ENCODE results near the gene MYOG. TPM values are rescaled to one million over a fixed set of nuclear protein-coding genes. Genes with fewer than 3 reads are reported as not detected.
A peak's percentile ranks its signal among the peaks of the same experiment; 100 is the strongest.

Gene MYOG
- total RNA-seq, 2 experiments from 2014 or later = not detected

DNA sequence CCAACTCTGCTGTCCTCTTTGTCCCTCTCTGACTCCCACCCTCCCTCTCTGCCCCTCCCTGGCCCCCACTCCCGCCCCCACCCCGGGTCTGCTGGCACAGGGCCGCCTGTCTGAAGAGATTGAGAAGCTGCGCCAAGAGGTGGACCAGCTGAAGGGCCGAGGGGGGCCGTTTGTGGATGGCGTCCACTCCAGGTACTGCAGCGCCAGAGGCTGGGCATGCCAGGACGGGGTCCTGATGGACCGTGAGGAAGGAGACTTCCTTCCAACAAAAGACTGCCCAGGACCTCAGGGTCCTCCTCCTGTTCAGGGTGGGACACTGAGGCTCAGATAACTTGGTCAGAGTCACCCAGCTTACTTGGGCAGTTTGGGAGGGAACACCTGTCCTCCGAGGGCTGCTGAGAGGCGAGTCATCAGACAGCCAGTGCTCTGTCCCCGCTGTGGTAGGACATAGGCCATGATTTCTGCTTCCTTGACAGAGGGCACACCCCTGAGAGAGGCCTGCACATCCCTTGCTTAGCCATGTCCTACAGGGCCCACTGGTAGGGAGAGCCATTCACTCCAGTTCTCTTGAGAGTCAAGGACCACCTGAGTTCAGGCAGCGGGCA, 36.1 kb downstream of the MYOG start:
- CTCF ChIA-PET = interaction anchor here (1.0 kb wide), 1 partner anchor 167 kb away, joined by 3 read pairs; no protein-coding TSS in a partner anchor
- peaks cover 9% of the 10 kb centered on the region for H3K36me3 Mint-ChIP-seq (ENCODE audit: low read depth)
- peaks cover 9% of the 10 kb centered on the region for H3K27me3 Mint-ChIP-seq
- peaks cover 3% of the 10 kb centered on the region for H3K4me1 Mint-ChIP-seq
- DNase-seq = no peak
- H3K27ac Mint-ChIP-seq = no peak overlapping the region
- POLR2A ChIA-PET = no interaction called here
- H3K9me3 Mint-ChIP-seq (ENCODE audit: low read depth) = no peaks in the 10 kb centered on the region
- ATAC-seq = no peak
- intact Hi-C loops (cut with DNase I, micrococcal nuclease) = no loop called here
- H3K4me3 Mint-ChIP-seq = no peak overlapping the region

DNA sequence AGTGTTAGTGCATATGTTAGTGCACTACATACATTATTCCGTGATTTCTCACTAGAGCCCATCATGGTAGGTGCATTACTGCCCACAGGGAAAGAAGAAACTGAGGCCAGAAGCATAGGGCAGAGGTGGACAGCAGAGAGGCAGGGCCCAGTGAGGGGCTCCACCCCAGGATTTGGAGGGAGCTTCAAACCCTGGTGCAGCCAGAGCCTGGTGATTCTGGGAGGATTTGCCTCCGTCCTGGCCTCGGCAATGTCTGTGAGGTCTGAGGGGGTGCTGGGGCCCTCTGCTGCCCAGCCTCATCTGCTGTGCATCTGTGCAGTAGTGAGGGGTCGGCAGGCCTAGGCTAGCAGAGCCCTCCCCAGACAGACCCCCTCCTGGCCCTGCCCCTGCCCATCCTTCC, 36.7 kb downstream of the MYOG start:
- no peak overlapping the region for H3K4me3 Mint-ChIP-seq
- intact Hi-C loops (cut with DNase I, micrococcal nuclease) = no loop called here
- H3K36me3 Mint-ChIP-seq (ENCODE audit: low read depth) = peaks cover 11% of the 10 kb centered on the region
- DNase-seq (no peak), ATAC-seq (no peak)
- CTCF ChIA-PET = interaction anchor here (1.0 kb wide), 1 partner anchor 167 kb away, joined by 3 read pairs; no protein-coding TSS in a partner anchor
- no peaks in the 10 kb centered on the region for H3K9me3 Mint-ChIP-seq (ENCODE audit: low read depth)
- H3K27me3 Mint-ChIP-seq = peaks cover 9% of the 10 kb centered on the region
- H3K27ac Mint-ChIP-seq = no peak overlapping the region
- POLR2A ChIA-PET = no interaction called here
- H3K4me1 Mint-ChIP-seq = peaks cover 3% of the 10 kb centered on the region

DNA sequence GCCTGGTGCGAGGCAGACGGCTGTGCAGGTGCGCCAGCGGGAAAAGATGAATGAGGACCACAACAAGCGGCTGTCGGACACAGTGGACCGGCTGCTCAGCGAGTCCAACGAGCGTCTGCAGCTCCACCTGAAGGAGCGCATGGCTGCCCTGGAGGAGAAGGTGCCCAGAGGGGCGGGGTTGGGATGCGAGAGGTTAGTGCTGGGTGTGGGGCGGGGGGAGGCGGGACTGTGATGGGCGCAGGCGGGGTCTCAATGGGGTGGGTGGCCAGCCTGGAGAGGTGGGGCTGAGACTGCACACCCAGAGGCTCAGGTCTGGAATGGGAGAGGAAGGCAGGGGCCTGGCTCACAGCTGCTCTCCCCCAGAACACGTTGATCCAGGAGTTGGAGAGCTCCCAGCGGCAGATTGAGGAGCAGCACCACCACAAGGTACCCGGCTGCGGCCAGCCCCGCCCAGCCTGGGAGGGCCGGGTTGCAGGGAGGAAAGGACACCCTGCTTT, 37.2 kb downstream of the MYOG start:
- intact Hi-C loops (cut with DNase I, micrococcal nuclease) = no loop called here
- CTCF ChIA-PET = no interaction called here
- ATAC-seq (no peak), DNase-seq (no peak)
- Mint-ChIP-seq H3K36me3 (ENCODE audit: low read depth) (peaks cover 11% of the 10 kb centered on the region), H3K27me3 (peaks cover 9% of the 10 kb centered on the region), H3K27ac (no peak overlapping the region), H3K4me3 (no peak overlapping the region), H3K9me3 (ENCODE audit: low read depth) (no peaks in the 10 kb centered on the region), H3K4me1 (peaks cover 3% of the 10 kb centered on the region)
- POLR2A ChIA-PET = no interaction called here

DNA sequence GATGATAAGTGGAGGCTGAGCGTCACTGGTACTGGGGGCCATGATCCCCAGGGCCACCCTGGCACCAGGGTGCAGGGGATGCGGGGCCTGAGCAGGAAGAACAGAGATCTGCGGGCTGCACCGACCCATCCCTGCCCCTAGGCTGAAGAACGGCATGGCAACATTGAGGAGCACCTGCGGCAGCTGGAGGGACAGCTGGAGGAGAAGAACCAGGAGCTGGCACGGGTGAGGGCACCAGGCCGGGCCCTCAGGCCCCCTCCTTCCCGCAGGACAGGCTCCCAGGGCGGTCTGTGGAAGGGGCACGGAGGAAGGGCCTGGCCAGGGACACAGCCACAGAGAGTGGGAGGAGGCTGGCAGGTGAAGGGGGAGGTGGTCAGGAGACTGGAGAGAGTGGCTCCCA, 37.7 kb downstream of the MYOG start:
- no peak for DNase-seq
- H3K27ac Mint-ChIP-seq = no peak overlapping the region
- peaks cover 11% of the 10 kb centered on the region for H3K36me3 Mint-ChIP-seq (ENCODE audit: low read depth)
- no peak overlapping the region for H3K4me3 Mint-ChIP-seq
- H3K27me3 Mint-ChIP-seq = peaks cover 9% of the 10 kb centered on the region
- H3K9me3 Mint-ChIP-seq (ENCODE audit: low read depth) = no peaks in the 10 kb centered on the region
- no peak for ATAC-seq
- POLR2A ChIA-PET = no interaction called here
- H3K4me1 Mint-ChIP-seq = peaks cover 3% of the 10 kb centered on the region
- intact Hi-C loops (cut with DNase I, micrococcal nuclease) = no loop called here
- CTCF ChIA-PET = no interaction called here

DNA sequence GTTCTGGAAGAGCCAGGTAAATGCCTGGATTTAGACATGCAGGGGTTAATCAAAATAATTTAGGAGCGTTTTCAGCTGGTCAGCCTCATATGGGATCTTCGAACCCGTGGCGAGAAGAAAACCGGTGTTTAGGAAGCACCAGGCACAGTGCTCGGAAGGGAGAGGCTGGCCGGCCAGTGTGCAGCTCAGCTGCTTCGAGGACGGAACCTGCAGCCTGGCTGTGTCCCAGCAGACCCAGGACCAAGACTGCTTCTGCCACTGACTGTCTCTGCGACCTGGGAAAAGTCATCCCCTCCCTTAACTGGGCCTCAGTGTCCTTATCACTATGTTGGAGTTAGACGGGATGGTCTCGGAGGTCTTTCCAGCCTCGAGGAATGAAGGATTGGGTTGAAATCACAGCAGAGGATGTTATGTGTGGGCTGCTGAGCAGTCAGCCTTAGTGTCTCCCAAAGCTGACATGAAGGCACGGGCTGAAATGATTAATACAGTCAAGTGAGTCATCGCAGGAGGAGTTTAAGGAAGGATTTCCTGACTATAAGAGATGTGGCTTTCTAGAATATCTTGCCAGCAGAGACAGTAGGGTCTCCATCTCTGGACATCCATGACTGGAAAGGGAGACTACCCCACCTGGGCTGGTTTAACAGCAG, 38.7 kb downstream of the MYOG start:
- DNase-seq = no peak
- peaks cover 11% of the 10 kb centered on the region for H3K36me3 Mint-ChIP-seq (ENCODE audit: low read depth)

DNA sequence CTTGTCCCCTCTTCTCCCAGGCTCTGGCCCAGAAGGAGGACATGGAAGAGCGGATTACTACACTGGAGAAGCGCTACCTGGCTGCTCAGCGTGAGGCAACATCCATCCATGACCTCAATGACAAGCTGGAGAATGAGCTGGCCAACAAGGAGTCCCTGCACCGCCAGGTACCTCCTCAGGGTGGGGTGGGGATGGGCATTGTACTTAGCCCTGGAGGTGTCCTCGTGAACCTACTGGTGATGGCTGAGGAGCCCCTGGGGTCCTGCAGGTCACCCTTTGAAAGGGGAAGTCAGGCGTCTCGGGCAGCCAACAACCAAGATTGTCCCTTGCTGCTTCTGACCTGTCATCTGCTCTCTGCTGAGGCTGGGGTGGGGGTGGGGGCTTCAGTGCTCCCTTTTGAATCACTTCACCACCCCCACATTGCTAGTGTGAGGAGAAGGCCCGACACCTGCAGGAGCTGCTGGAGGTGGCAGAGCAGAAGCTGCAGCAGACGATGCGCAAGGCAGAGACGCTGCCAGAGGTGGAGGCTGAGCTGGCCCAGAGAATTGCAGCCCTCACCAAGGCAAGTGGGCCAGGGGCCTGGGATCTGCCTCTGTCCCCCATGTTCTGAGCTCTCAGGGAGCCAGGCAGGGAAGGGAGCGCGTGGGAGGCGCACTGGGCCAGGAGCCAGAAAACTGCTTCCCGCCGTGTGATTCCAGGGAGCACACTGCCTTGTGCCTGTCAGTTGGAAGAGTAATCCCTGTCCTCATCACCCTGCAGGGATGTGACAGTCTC, 39.8 kb downstream of the MYOG start:
- Mint-ChIP-seq H3K27me3 (peaks cover 2% of the 10 kb centered on the region), H3K27ac (no peak overlapping the region), H3K4me1 (peaks cover 3% of the 10 kb centered on the region), H3K36me3 (ENCODE audit: low read depth) (peaks cover 11% of the 10 kb centered on the region), H3K9me3 (ENCODE audit: low read depth) (no peaks in the 10 kb centered on the region), H3K4me3 (no peak overlapping the region)
- no peak for ATAC-seq
- intact Hi-C loops (cut with DNase I, micrococcal nuclease) = no loop called here
- no peak for DNase-seq
- ChIA-PET CTCF (interaction anchor here (0.5 to 1.4 kb wide), 5 partner anchors 11 to 1047 kb away, joined by 3 to 7 read pairs (median 3); no protein-coding TSS in a partner anchor), POLR2A (no interaction called here)

More for the DNA sequence above, 38.7 kb downstream of the MYOG start:
- intact Hi-C loops (cut with DNase I, micrococcal nuclease) = no loop called here
- H3K27me3 Mint-ChIP-seq = peaks cover 7% of the 10 kb centered on the region
- H3K4me3 Mint-ChIP-seq = no peak overlapping the region
- POLR2A ChIA-PET = interaction anchor here (0.9 kb wide), 1 partner anchor 11 kb away, joined by 3 read pairs; no protein-coding TSS in a partner anchor
- peak; percentile 76 for ATAC-seq
- CTCF ChIA-PET = interaction anchor here (0.6 to 1.4 kb wide), 2 partner anchors 21 to 169 kb away, joined by 3 to 7 read pairs; partner anchors contain the start of gene PPFIA4
- H3K4me1 Mint-ChIP-seq = peaks cover 3% of the 10 kb centered on the region
- no peaks in the 10 kb centered on the region for H3K9me3 Mint-ChIP-seq (ENCODE audit: low read depth)
- H3K27ac Mint-ChIP-seq = no peak overlapping the region

DNA sequence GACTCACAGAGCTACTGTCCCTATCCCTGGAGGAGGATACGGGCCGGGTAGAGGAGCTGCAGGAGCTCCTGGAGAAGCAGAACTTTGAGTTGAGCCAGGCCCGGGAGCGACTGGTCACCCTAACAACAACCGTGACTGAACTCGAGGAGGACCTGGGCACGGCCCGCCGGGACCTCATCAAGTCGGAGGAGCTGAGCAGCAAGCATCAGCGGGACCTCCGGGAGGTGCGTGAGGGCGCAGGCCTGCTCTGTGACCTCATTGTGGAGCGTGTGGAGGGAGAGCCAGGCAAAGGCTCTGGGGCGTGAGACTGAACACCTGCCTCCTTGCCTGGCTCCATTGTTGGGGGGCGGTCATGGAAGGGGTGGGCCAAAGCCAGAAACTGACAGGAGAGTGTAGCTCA, 40.5 kb downstream of the MYOG start:
- Mint-ChIP-seq H3K9me3 (ENCODE audit: low read depth) (no peaks in the 10 kb centered on the region), H3K4me1 (peaks cover 3% of the 10 kb centered on the region), H3K36me3 (ENCODE audit: low read depth) (peaks cover 11% of the 10 kb centered on the region), H3K4me3 (no peak overlapping the region), H3K27me3 (peaks cover under 1% of the 10 kb centered on the region), H3K27ac (no peak overlapping the region)
- no peak for DNase-seq
- CTCF ChIA-PET = interaction anchor here (0.8 kb wide), 1 partner anchor 362 kb away, joined by 3 read pairs; no protein-coding TSS in a partner anchor
- no peak for ATAC-seq
- intact Hi-C loops (cut with DNase I, micrococcal nuclease) = no loop called here
- POLR2A ChIA-PET = no interaction called here

DNA sequence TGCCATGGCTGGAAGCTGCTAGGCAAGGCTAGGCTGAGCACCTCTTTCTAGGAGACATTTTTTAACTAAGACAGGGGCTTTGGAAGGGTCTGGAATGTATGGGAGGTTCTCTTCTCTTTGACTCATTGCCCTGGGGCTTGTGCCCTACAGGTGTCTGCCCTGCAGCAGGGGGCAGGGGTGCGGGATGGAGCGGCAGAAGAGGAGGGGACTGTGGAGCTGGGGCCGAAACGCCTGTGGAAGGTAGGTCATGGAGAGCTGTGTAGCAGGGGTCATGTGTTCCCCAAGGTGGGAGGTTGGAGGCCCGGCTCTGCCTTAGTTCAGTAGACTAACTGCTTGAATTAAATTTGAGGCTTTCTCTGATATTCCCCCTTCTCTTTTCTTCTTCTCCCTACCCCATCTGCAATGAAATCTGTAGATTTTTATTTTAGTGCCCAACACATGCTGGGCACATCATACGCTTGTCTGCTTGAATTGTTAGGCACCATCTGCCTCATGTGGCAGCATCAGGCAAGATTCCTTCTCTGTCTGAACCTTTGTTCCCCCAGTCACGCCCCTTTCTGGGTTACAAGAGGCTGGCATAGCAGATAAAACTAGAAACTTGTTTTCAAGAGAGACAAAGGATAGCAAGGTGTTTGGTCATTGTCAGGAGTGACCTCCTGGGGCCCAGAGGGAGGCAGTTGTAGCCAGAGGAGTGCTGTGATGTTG, 41.1 kb downstream of the MYOG start:
- Mint-ChIP-seq H3K4me3 (no peak overlapping the region), H3K27ac (no peak overlapping the region), H3K9me3 (ENCODE audit: low read depth) (no peaks in the 10 kb centered on the region), H3K4me1 (peaks cover 3% of the 10 kb centered on the region), H3K36me3 (ENCODE audit: low read depth) (peaks cover 11% of the 10 kb centered on the region), H3K27me3 (no peaks in the 10 kb centered on the region)
- intact Hi-C loops (cut with DNase I, micrococcal nuclease) = loop anchor here in 1 of 2 experiments (5.0 kb wide), 1 partner anchor 298 kb away; no protein-coding TSS in a partner anchor
- ChIA-PET POLR2A (no interaction called here), CTCF (interaction anchor here (0.6 to 0.8 kb wide), 2 partner anchors 19 to 362 kb away, joined by 3 to 4 read pairs; no protein-coding TSS in a partner anchor)
- ATAC-seq (no peak), DNase-seq (no peak)

DNA sequence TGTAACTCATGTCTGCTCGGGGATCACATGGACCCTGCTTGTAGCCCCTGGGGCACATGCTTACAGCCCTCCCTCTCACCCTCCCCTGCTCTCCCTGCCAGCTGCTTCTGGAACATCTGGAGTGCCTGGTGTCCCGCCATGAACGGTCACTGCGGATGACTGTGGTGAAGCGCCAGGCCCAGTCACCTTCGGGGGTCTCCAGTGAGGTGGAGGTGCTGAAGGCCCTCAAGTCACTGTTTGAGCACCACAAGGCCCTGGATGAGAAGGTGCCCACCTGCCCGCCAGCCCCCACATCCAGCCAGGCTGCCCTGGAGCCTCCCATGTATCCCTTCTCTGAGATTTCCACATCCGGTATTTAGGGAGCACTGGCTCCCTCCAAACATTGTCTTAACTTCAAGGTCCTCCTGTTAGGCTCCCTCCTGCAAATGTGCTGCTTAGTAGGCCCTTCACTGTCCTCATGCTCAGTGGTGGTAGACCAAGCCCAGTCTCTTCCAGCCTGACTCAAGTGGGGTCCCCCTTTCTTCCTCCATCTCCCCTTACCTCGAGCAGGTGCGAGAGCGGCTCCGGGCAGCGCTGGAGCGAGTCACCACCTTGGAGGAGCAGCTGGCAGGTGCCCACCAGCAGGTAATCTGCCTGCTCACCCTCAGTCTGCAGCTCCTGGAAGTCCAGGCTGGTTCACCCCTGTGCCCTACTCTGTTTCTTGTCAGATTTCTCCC, 41.8 kb downstream of the MYOG start:
- DNase-seq = no peak
- intact Hi-C loops (cut with DNase I, micrococcal nuclease) = loop anchor here in 1 of 2 experiments (5.0 kb wide), 1 partner anchor 298 kb away; no protein-coding TSS in a partner anchor
- CTCF ChIA-PET = interaction anchor here (0.6 kb wide), 1 partner anchor 20 kb away, joined by 4 read pairs; no protein-coding TSS in a partner anchor
- no peaks in the 10 kb centered on the region for H3K9me3 Mint-ChIP-seq (ENCODE audit: low read depth)
- peaks cover 7% of the 10 kb centered on the region for H3K4me1 Mint-ChIP-seq
- H3K4me3 Mint-ChIP-seq = no peak overlapping the region
- H3K27me3 Mint-ChIP-seq = peaks cover 4% of the 10 kb centered on the region
- H3K27ac Mint-ChIP-seq = no peak overlapping the region
- ATAC-seq = no peak
- POLR2A ChIA-PET = no interaction called here
- peaks cover 17% of the 10 kb centered on the region for H3K36me3 Mint-ChIP-seq (ENCODE audit: low read depth)

DNA sequence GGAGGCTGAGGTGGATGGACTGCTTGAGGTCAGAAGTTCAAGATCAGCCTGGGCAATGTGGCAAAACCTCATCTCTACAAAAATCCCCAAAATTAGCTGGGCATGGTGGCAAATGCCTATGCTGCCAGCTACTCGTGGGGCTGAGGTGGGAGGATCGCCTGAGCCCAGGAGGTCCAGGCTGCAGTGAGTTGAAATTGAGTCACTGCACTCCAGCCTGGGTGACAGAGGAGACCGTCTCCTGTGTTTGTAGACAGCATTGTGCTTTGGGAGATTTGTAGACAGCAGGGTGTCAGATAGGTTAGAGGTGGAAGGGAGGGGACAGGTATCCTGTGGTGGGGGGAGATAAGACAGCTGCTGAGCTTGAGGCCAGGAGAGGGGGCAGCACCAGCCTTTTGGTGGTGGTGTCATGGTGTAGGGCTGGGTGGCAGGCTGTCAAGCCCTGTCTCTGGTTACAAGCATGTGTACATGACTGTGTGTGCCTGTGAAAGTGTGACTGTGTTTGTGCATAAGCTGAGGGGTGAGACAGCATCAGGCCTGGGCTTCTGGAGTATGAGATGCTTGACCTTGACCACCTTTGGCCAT, 44.4 kb downstream of the MYOG start:
- Mint-ChIP-seq H3K4me1 (peaks cover 4% of the 10 kb centered on the region), H3K9me3 (ENCODE audit: low read depth) (no peaks in the 10 kb centered on the region), H3K27me3 (peaks cover 4% of the 10 kb centered on the region), H3K36me3 (ENCODE audit: low read depth) (peaks cover 14% of the 10 kb centered on the region), H3K27ac (no peak overlapping the region), H3K4me3 (no peak overlapping the region)
- ChIA-PET POLR2A (no interaction called here), CTCF (interaction anchor here (1.0 to 3.6 kb wide), 6 partner anchors 14 to 226 kb away, joined by 3 to 22 read pairs (median 9); partner anchors contain the start of genes MYOG and PPFIA4)
- DNase-seq = no peak
- no peak for ATAC-seq
- intact Hi-C loops (cut with DNase I, micrococcal nuclease) = loop anchor here in 1 of 2 experiments (5.0 kb wide), 1 partner anchor 301 kb away; no protein-coding TSS in a partner anchor

Data from activated CD4-positive, alpha-beta T cell treated with anti-CD3 and anti-CD28 coated beads for 36 hours (primary cell).